Lung (tissue), 12 donors: ENCODE results near the gene NEXMIF. TPM values are rescaled to one million over a fixed set of nuclear protein-coding genes. Genes with fewer than 3 reads are reported as not detected.
A peak's percentile ranks its signal among the peaks of the same experiment; 100 is the strongest.

ENCODE experiments used
- ATAC-seq: fragments of 200-7000 bp; cut with Tn5 transposase; one replicate; pipeline ENCODE4 v1.9.1; 2020; ENCODE audit warnings: moderate number of reproducible peaks; ENCODE audit not compliant: insufficient read depth, low FRiP score
- DNase-seq, 3 donors: peaks; one replicate each; pipeline ENCODE4 v3.0.0-alpha.2; 2013 to 2017
- H3K27ac ChIP-seq, 2 donors: one replicate each; pipeline ENCODE4 v1.5.1; 2013; ENCODE audit warnings: mild to moderate bottlenecking in 2 of 2, moderate library complexity in 2 of 2, control low read depth in 1 of 2, inconsistent platforms in 1 of 2, low read depth in 1 of 2, low read length in 1 of 2
- H3K27me3 ChIP-seq, 3 donors: one replicate each; pipeline ENCODE4 v1.5.1; 2013; ENCODE audit warnings: low read length in 2 of 3; ENCODE audit not compliant: control insufficient read depth in 3 of 3, insufficient read depth in 3 of 3
- H3K36me3 ChIP-seq, 4 donors: one replicate each; pipeline ENCODE4 v1.5.1; 2013; ENCODE audit warnings: low read length in 4 of 4, mild to moderate bottlenecking in 1 of 4, moderate library complexity in 1 of 4; ENCODE audit not compliant: control insufficient read depth in 4 of 4, insufficient read depth in 4 of 4
- H3K4me1 ChIP-seq, 5 donors: one replicate each; pipeline ENCODE4 v1.5.1; 2013; ENCODE audit warnings: low read length in 5 of 5, mild to moderate bottlenecking in 2 of 5, moderate library complexity in 1 of 5; ENCODE audit not compliant: control insufficient read depth in 5 of 5, insufficient read depth in 5 of 5
- H3K4me3 ChIP-seq: one replicate; pipeline ENCODE4 v1.5.1; 2013; ENCODE audit warnings: mild to moderate bottlenecking, control low read depth, moderate library complexity
- H3K9ac ChIP-seq, 2 donors: one replicate each; pipeline ENCODE4 v1.5.1; 2013; ENCODE audit warnings: low read length in 2 of 2, control low read depth in 1 of 2; ENCODE audit not compliant: insufficient read depth in 1 of 2
- H3K9me3 ChIP-seq, 4 donors: one replicate each; pipeline ENCODE4 v1.5.1; 2013; ENCODE audit warnings: low read length in 3 of 4, mild to moderate bottlenecking in 1 of 4, moderate library complexity in 1 of 4; ENCODE audit not compliant: control insufficient read depth in 4 of 4, insufficient read depth in 3 of 4
- CTCF ChIP-seq: IDR thresholded peaks from 2 replicates; pipeline ENCODE4 v1.5.1; 2012; ENCODE audit warnings: mild to moderate bottlenecking; ENCODE audit errors: control extremely low read depth, extremely low read depth
- WGBS, 2 donors: extraction: QIAGEN DNeasy Blood & Tissue Kit; methylation state at CpG; one replicate each; pipeline ENCODE4 v1.1.7; 2013; 5-methylcytosine and 5-hydroxymethylcytosine counted together
- polyA plus RNA-seq, 2 donors: library from polyadenylated mRNA; stranded (reverse); fragments of 200-250 nt; gene quantifications; one replicate each; pipeline ENCODE4 v1.2.1, GENCODE V29; 2013
- total RNA-seq, 2 donors: library from RNA; depleted of rRNA in 1 of 2; stranded (reverse); fragments of >200 nt in 1 of 2; gene quantifications; one replicate each; pipeline ENCODE4 v1.2.1, GENCODE V29; 2014 to 2021
- donor health status: control.
- donor health status: control.
- donor health status: Bipolar disorder and iron deficiency.
- donor health status: healthy.
- donor health status: DM: yes; HTN: yes; CAD: no.

Gene NEXMIF
- total and polyA plus RNA-seq, 4 donors: 0.08 to 1.2 (median 0.26) TPM

- WGBS, 2 donors: 53 to 58% methylated on average over 6 of the region's 6 CpGs
- no peak for TF ChIP-seq CTCF
- DNase-seq (no peak), ATAC-seq (no peak)
- H3K36me3 ChIP-seq: no peaks in the 10 kb centered on the region
- H3K4me1 ChIP-seq: peaks cover 0 to 5% (median 0%) of the 10 kb centered on the region in 5 donors
- H3K27me3 ChIP-seq: peaks cover 6 to 16% (median 11%) of the 10 kb centered on the region in 3 donors
- no peak overlapping the region for H3K4me3 ChIP-seq
- peaks cover 0 to 11% (median 0%) of the 10 kb centered on the region in 4 donors for H3K9me3 ChIP-seq
- no peak overlapping the region for H3K27ac ChIP-seq
- no peak overlapping the region for H3K9ac ChIP-seq
Observed at GRCh38 chrX:74922922-74923543, 2.2 kb downstream of the NEXMIF start.

DNA sequence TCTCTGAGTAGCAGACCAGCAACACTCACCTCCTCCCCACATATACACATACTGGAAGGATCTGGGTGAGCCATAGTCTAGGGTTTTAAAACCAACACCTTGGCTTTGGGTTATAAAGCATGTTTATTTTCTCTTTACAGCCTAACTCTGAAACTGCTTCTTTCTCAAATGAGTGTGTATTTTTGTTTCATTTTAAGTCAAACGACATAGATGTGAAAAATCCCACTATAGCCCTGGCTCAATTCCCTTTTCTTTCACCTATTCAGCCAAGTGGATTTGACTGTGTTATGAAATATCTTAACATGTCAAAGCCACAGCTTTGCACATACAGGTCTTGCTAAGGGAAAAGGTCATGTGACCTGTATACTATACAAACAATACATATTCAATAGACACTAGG, 13.8 kb downstream of the NEXMIF start:
- no peaks in the 10 kb centered on the region for H3K9me3 ChIP-seq
- 66 to 89% methylated on average over 1 of the region's 1 CpG for whole genome bisulfite sequencing, 2 donors
- H3K27me3 ChIP-seq: no peaks in the 10 kb centered on the region
- H3K4me1 ChIP-seq: no peaks in the 10 kb centered on the region
- ATAC-seq (no peak), DNase-seq (no peak)
- no peak for TF ChIP-seq CTCF
- no peak overlapping the region for H3K27ac ChIP-seq
- no peaks in the 10 kb centered on the region for H3K36me3 ChIP-seq
- H3K9ac ChIP-seq: no peak overlapping the region
- no peak overlapping the region for H3K4me3 ChIP-seq

- 65 to 83% methylated on average over 3 of the region's 3 CpGs for WGBS, 2 donors
- Histone ChIP-seq H3K27ac (no peak overlapping the region), H3K9me3 (no peaks in the 10 kb centered on the region), H3K9ac (no peak overlapping the region), H3K27me3 (no peaks in the 10 kb centered on the region), H3K4me3 (no peak overlapping the region), H3K36me3 (no peaks in the 10 kb centered on the region), H3K4me1 (no peaks in the 10 kb centered on the region)
- TF ChIP-seq CTCF: no peak
- ATAC-seq (no peak), DNase-seq (no peak)
Observed at GRCh38 chrX:74906417-74906816, 18.8 kb downstream of the NEXMIF start.

- Histone ChIP-seq H3K27ac (no peak overlapping the region), H3K4me3 (no peak overlapping the region), H3K9me3 (no peaks in the 10 kb centered on the region), H3K4me1 (no peaks in the 10 kb centered on the region), H3K9ac (no peak overlapping the region), H3K36me3 (no peaks in the 10 kb centered on the region), H3K27me3 (no peaks in the 10 kb centered on the region)
- peak; percentile 62 for ATAC-seq
- 17 to 36% methylated on average over 2 of the region's 2 CpGs for whole genome bisulfite sequencing, 2 donors
- no peak for TF ChIP-seq CTCF
- DNase-seq: peak in 2 of 3 donors; percentile 13 to 43
Observed at GRCh38 chrX:74902806-74903205, 22.4 kb downstream of the NEXMIF start.
